H7 (cell line): Measurements from ENCODE around the gene MSI1. TPM values are rescaled to one million over a fixed set of nuclear protein-coding genes. Genes with fewer than 3 reads are reported as not detected.

ENCODE experiments used
- DNase-seq: peaks from one replicate; pipeline ENCODE4 v3.0.0; 2012
- H3K27me3 ChIP-seq: 2 replicates; pipeline ENCODE4 v1.6.0; 2011; ENCODE audit warnings: mild to moderate bottlenecking, low read length; ENCODE audit not compliant: control insufficient read depth, insufficient read depth
- H3K36me3 ChIP-seq: replicated peaks from 2 replicates; pipeline ENCODE4 v1.5.1; 2011; ENCODE audit warnings: low read length; ENCODE audit not compliant: control insufficient read depth, insufficient read depth
- H3K4me3 ChIP-seq: 2 replicates; pipeline ENCODE4 v1.5.1; 2011; ENCODE audit warnings: low read depth, mild to moderate bottlenecking, control low read depth, low read length, moderate library complexity; ENCODE audit not compliant: insufficient read depth
- total RNA-seq: library from RNA; depleted of rRNA; stranded (reverse); fragments of >200 nt; shearing (Covaris generic); gene quantifications from 2 replicates; pipeline ENCODE4 v1.2.3, GENCODE V29; 2014; rRNA removed

The MSI1 gene
- 23.2 and 31.8 TPM in 2 replicates for total RNA-seq

DNA sequence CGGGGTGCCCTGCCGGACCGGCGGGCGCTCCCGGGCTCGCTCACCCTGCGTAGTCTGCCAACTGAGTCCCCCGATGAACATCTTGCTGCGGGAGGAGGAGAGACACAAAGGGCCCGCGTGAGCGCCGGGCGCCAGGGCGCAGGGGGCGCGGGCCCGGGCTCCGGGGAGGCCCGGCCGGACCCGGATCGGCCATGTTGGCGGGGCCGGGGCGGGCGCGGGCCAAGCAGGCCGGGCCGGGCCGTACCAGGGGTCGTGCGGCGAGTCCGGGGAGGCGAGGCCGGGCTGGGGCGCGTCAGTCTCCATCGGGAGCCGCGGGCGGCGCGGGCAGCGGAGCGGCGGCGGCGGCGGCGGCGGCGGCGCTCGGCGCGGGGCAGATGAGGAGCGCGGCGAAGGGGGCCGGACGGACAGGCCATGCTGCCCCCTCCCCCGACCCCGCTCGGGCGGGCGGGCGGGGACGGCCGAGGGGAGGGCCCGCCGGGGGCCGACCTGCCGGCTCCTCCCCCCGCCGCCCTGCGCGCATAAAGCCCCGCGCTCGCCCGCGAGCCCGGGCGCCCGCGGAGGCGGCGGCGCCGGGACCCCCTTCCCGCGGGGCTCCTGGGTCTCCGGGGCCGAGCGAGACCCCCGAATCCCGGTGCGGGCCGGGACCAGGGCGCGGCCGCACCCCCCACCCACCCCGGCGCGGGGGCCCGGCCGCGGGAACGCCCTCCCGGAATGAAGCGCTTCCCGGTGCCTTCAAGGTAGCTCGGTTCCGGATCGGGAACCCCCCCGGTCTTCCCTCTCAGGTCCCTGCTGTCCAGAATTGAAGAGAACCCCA is at the start of gene MSI1:
TSS of gene MSI1 (minus strand) at position 376 of the 814 bp plus-strand sequence. CDS start at position 303, 73 bp downstream.
- peak; percentile 93 for DNase-seq
- Histone ChIP-seq H3K27me3 (peaks cover 31% of the 10 kb centered on the region), H3K4me3 (peak within 1 kb of the TSS; percentile 67)

DNA sequence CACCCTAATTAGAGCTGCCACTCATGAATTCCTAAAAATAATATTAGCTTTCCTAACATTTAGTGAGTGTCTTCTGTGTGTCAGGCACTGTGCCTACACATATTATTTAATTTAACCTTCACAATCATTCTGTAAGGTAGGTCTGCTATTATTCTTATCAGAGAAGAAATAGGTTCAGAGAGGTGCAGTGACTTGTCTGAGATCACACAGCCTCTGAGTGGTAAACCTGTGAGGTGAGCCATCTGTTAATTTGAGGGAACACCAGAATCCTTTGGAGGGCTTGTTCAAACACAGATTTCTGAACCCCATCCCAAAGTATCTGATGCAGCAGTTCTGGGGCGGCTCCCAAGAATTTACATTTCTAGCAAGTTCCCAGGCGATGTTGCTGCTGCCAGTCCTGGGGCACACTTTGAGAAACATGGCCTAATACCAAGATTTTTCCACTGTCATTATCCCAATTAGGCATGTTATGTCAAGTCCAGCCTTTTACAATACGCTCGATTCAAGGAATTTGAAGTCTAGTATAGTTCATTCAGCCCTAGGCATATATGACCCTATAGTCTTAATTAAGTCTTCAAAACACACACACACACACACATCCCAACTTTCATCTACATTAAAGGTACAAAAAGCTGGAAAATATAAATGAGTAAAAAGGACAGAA is 49.1 kb upstream of the MSI1 start:
- no peaks in the 10 kb centered on the region for H3K36me3 ChIP-seq
- H3K27me3 ChIP-seq: no peaks in the 10 kb centered on the region; the same call in 1 of the 2 replicates
- DNase-seq: no peak
- H3K4me3 ChIP-seq: no peak overlapping the region

More for the DNA sequence above, at the start of gene MSI1:
- peaks cover 6% of the 10 kb centered on the region for H3K36me3 ChIP-seq

DNA sequence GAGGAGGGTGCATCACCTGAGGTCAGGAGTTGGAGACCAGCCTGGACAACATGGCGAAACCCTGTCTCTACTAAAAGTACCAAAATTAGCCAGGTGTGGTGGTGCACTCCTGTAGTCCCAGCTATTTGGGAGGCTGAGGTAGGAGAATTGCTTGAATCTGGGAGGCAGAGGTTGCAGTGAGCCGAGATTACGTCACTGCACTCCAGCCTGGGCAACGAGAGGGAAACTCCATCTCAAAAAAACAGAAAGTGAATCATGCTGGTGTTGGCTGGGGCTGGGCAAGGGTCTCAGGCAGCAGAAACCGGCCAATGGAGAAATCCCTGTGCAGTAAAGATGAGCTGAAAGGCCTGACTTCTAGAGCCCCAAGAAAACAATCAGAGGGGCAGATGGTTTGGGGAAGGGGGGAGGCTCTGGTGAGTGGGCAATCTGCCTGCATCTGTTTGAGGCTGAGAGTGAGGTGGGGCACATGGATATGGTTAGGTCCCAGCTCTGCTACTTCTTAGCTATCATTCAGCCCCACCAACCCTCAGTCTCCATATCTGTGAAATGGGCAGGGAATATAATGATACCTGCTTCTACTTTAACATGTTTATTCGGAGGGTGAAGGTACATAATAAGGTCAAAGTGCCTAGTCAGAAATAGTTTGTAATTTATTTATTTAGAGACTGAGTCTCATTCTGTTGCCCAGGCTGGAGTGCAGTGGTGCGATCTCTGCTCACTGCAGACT is 47.7 kb upstream of the MSI1 start:
- DNase-seq: no peak
- no peaks in the 10 kb centered on the region for H3K27me3 ChIP-seq
- H3K36me3 ChIP-seq: no peaks in the 10 kb centered on the region
- H3K4me3 ChIP-seq: no peak overlapping the region

DNA sequence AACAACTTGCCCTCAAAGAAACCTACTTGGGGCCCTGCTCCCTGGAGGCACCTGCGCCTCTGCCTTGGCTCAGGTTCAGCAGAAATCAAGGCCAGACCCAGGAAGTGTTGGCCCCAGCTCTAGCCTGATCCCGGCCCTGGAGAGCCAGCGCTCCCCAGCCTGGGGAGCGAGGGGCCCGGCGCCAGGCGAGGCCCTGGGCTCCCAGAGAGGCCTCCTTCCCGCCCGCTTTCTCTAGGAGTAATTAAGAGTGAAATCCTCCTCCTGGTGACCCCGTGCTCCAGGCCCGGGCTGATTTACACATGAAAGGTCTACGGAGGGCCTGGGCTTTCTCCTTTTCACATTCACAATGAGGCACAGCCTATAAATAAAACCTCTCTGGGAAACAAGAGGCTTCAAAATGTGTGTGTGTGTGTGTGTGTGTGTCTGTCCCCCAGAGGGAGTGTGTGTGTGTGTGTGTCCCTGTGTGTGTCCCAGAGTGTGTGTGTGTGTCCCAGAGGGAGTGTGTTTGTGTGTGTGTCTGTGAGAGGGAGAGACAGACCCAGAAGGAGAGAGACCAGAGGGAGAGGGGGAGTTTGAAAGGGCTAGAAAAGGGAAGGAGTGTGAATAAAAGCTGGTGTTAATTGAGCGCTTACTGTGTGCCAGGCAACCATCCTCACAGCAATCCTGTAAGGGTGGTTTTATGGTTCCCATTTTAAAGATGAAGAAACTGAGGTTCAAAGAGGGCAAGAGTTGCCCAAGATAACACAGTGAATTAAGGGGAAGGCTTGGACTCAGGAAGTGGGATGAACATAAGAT is 45.1 kb upstream of the MSI1 start:
- no peaks in the 10 kb centered on the region for H3K27me3 ChIP-seq
- no peaks in the 10 kb centered on the region for H3K36me3 ChIP-seq
- peak; percentile 92 for DNase-seq
- no peak overlapping the region for H3K4me3 ChIP-seq

DNA sequence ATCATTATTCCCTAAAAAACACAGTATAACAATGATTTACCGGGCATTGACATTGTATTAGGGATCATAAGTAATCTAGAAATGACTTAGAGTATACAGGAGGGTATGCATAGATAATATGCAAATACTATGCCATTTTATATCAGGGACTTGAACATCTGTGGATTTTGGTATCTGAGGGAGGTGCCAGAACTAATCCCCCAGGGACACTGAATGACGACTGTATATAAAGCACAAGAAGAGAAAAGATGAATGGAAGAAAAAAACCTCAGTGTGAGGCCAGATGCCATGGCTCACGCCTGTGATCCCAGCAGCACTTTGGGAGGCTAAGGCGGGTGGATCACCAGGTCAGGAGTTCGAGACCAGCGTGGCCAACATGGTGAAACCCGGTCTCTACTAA is 43.5 kb upstream of the MSI1 start:
- no peak overlapping the region for H3K4me3 ChIP-seq
- DNase-seq: no peak
- no peaks in the 10 kb centered on the region for H3K36me3 ChIP-seq
- H3K27me3 ChIP-seq: no peaks in the 10 kb centered on the region

DNA sequence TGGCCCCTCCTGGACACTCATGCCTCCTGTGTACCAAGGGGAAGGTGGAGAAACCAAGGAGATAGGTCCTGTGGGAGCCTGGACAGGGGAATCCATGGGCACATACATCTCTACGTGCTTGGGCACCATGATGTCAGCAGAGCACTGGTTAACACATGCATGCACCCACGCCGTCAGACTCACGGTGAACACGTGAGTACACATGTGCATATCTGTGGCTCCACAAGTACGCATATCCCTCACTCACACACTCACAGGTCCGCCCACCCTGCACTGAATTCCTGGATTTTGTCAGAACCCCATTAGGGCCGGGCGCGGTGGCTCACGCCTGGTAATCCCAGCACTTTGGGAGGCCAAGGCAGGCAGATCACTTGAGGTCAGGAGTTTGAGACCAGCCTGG is 39.8 kb upstream of the MSI1 start:
- Histone ChIP-seq H3K36me3 (no peaks in the 10 kb centered on the region), H3K27me3 (no peaks in the 10 kb centered on the region), H3K4me3 (no peak overlapping the region)
- DNase-seq: no peak

DNA sequence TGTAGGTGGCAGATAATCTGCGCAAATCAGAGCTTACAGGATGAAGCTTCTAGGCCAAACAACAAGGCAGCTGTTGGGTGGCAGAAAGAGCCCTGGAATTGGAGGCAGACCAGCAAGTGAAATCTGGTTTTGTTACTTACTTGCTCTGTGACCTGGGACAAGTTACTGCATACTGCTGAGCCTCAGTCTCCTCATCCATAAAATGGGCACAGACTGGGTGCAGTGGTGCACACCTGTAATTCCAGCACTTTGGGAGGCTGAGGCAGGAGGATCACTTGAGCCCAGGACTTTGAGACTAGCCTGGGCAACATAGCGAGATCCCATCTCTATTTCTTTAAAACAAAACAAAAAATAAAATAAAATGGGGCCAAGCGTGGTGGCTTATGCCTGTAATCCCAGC is 37.6 kb upstream of the MSI1 start:
- no peak overlapping the region for H3K4me3 ChIP-seq
- DNase-seq: no peak
- H3K36me3 ChIP-seq: no peaks in the 10 kb centered on the region
- no peaks in the 10 kb centered on the region for H3K27me3 ChIP-seq

DNA sequence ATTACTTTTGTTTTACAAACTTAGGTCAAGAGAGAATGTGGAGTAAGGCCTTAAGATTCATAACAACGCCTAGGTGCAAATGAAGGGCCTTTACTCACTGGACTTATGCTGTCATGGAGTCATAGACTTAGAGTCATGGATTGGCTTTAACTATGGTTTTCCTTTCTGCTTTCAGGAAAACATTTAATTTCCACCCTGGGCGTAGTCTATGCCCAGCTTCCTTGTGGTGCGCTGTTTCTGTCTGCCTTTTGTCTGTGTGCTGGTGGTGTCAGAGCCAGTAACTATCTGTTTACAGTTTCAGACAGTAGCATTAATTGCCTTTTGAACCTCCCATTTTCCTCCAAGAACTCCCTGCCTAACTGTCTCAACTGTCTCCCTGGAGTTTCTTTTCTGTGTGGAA is 37.1 kb upstream of the MSI1 start:
- H3K36me3 ChIP-seq: no peaks in the 10 kb centered on the region
- no peak for DNase-seq
- no peak overlapping the region for H3K4me3 ChIP-seq
- H3K27me3 ChIP-seq: no peaks in the 10 kb centered on the region

DNA sequence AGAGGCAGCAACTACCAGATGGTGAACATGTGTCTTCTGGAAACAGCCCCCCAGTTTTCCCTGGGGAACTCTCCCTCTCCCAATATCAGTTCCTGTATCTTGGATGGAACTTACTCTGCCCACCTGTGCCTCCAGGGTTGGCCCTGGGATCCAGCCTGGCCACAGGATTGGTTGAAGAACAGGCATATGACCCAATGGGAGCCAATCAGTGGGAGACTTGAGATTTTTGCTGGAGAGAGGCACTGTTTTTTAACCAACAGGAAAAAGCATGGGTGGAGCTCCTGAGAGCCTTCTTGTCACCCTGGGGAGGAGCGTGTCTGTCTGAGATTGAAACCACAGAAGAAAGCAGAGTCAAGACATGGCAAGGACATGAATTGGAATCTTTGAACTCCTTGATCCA is 35.3 kb upstream of the MSI1 start:
- Histone ChIP-seq H3K27me3 (no peaks in the 10 kb centered on the region), H3K36me3 (no peaks in the 10 kb centered on the region), H3K4me3 (no peak overlapping the region)
- DNase-seq: peak; percentile 43

DNA sequence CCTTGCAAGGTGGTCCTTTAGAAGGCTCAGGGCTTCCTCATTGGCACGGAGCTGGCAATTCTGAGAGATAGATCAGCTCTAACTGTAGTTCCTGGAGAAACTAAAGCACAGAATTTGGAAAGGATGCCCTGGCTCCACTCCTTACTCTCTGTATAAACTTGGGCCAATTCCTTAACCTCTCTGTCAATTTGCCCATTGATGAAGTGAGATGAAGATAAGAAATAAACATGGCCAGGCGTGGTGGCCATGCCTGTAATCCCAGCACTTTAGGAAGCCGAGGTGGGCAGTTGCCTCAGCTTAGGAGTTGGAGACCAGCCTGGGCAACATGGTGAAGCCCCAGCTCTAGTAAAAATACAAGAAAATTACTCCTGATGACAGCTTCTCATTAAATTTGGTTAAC is 34.9 kb upstream of the MSI1 start:
- DNase-seq: no peak
- H3K27me3 ChIP-seq: no peaks in the 10 kb centered on the region
- H3K36me3 ChIP-seq: no peaks in the 10 kb centered on the region
- no peak overlapping the region for H3K4me3 ChIP-seq

DNA sequence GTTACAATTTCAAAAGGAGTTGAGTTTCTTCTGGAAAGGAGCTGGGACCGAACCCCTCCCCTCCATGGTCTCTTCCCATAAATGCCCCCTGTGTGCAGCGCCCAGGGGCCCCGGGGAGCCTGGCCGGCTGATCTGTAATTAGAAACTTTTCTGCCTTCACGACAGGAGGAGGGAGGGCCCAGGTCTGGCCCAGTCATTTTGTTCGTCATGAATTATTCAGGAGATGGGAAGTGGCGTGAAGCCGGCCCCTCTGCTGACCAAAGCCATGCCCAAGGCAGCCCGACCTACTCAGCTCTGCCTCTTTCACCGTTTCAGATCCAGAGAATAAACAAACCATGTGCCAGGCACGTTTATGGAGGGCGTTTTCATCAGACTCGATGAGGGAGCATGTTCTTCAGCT is 33.3 kb upstream of the MSI1 start:
- H3K4me3 ChIP-seq: no peak overlapping the region
- H3K27me3 ChIP-seq: no peaks in the 10 kb centered on the region
- DNase-seq: peak; percentile 86
- no peaks in the 10 kb centered on the region for H3K36me3 ChIP-seq

DNA sequence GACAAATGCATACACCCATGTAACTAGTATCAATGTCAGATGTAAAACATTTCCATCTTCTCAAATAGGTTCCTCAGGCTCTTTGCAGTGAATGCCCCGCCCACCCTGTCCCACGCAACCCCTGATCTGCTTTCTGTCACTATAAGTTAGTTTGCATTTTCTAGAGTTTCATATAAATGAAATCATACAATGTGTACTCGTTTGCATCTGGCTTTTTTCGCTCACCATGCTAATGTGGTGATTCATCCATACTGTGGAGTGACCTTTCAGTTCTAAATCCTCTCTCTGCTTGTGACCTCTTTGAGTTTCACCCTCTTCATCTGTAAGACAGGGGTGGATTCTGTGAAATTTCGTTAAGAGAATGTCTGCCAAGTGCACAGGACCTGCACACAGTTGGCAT is 30.6 kb upstream of the MSI1 start:
- H3K36me3 ChIP-seq: no peaks in the 10 kb centered on the region
- no peak overlapping the region for H3K4me3 ChIP-seq
- DNase-seq: no peak

DNA sequence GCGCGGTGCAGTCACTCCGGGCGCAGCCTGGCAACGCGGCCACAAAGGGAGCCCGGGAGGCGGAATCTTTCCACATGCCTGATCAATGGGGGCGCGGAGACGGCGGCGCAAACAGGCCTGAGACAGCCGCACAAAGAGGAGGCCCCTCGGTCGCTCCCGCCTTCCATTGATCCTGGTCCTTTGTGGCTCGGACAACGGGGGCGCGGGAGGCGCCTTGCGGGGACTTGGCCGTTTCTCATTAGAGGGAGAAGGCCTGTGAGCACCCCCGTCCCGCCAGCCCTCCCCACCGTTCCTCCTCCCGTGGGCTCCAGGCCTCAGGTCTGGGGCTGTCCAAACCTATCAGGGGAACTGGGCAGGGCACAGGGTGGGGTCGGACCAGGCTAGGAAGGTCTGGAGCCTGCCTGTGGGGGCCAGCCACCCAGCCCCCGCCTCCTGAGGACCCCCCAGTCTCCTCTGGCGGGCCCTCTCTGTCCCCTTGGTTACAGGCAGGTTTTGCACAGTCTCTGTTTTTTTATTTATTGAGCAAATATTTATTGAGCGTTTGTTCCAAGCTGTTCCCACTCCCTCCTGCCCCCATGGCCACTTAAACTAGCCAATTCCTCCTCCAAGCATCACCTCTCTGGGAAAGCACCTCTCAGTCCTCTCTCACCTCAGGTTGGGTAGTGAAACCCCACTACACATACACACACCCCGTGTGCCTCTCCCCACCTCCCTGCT is 29.0 kb upstream of the MSI1 start:
- Histone ChIP-seq H3K4me3 (no peak overlapping the region), H3K36me3 (no peaks in the 10 kb centered on the region), H3K27me3 (no peaks in the 10 kb centered on the region)
- DNase-seq: peak; percentile 66

More for the DNA sequence above, 30.6 kb upstream of the MSI1 start:
- H3K27me3 ChIP-seq: no peaks in the 10 kb centered on the region
